NCI-H524 treated with DMSO at 0.1 percent for 48 hours (cell line): ENCODE results near the gene DGKG.
A peak's percentile ranks its signal among the peaks of the same experiment; 100 is the strongest.

Experiments used
- DNase-seq: peaks from one replicate; lab custom pipeline; 2025; lab: John Stamatoyannopoulos, UW

DGKG gene

DNA sequence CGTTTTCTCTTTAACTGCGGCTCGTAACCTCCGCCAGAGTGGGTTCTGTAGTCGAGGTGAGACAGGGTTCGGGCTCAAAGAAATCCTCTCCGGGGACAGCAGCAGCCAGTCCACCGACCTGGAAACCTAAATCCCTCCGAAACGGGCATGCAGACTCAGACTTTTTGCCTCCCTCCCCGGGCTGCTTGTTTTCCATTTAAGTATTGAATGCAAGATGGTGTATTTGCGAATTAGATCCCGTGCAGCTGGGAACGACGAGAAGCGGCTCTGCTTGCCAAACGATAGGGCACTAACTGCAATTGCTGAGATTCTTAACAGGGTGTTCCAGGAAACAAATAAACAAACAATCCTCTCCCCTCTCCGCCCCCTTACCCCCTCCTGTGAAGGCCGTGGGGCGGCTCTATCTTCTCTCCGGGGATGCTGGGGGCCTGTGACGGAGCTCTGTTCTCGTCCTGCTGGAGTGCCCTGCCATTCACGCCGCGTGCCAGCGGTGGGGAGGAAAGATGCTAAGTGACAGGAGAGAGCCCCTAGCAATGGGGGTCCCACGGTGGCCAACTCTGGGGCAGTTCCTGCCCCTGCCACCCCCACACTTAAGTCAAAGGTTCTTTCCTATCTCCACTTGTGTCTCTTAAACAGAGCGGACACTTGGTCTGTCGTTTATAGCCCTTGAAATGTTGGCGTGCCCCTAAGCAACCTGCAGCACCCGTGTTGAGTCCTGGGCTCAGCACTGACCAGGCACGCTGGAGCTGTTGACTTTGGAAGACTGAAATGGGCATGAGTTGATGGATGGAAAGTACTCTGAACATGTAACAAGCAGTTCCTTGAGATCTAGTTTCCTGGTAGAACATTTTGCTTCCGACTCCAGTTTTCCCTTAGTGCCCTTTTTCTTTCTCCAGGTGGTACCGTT, 251.9 kb downstream of the DGKG start:
- no peak for DNase-seq

GRCh38 chr3:186108941-186109865, 252.8 kb downstream of the DGKG start, which contains the start of gene ETV5:
Gene ETV5 (minus strand): TSS chr3:186109089. CDS start chr3:186105868, 3,221 bp downstream.
- peak; percentile 98 for DNase-seq

- no peak for DNase-seq
Observed at GRCh38 chr3:186108106-186108940, 253.7 kb downstream of the DGKG start.

DNA sequence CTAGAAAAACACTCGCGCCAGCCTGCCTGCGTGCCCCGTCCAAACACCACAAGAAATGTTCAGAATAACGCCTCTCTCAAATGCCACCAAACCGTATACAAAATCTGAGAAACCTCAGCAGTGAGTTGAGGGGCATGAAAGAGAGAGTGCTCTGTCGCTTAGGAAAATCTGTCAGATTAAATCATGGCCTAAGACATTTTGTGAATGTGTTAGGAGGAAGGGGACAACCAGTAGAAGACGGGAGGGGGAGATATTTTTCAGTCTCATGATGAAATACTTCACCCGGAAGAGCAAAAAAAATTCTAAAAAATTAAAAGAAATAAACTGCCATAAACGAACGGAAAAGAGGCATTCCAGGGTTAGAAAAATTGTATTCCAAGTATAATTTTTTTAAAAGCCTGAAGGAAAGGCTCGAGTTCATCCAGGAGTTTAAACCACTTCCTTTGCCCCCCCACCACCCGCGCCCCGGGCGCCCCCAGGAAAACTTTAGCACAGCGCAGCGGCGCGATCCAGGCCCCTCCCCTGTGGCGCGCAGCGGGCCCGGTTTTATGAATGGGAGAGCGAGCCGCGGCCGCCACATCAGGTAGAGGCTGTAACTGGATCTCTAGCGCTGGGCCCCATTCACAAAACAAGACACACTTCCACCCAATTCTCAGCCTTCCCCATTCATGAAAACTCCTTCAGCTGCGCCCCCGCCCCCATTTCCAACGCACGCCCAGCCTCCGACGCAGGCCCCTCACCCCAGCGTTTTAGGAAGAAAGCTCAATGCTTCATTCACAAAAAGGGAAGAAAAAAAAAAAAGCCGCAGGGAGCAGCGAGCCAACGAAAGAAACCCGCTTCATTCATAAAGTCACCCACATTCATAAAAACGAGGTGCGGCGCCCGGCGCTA, 254.6 kb downstream of the DGKG start:
- peak; percentile 6 for DNase-seq

DNA sequence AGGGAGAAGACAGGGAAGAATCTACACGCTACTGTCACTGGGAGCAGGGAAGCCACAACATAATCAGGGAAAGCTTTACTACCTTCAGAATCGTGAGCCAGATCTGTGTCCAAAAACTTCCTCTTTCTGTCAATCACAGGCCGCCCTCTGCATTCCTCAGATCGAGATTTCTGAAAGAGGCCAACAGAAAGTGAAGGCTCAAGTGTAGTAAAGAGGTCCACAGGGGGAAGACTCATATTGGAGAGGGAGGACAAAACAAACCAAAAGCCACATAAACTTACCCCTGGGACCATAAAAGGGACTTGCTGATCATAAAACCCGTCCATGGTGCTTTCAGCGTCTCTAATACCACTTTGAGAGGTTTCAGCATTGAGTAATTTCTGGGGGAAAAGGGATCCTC, 256.5 kb downstream of the DGKG start:
- DNase-seq = no peak

DNA sequence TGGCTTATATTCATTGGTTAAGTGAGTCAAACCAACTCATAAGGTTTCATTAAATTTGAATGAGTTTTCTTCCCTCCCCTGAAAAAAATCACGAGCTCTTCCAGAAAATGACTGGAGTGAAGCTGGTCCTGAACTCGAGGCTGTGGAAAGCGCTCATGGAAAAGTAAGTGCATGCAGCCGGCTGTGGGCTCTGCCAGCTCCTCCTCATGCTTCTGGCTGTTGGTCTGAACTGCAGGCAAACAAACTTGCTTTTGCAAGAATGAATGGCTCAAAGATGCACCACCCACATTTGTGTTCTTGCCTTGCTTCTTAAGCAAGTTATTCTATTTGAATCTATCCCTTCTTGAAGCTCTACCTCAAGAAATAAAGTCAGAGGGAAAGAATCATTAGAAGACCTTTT, 259.3 kb downstream of the DGKG start:
- no peak for DNase-seq

DNA sequence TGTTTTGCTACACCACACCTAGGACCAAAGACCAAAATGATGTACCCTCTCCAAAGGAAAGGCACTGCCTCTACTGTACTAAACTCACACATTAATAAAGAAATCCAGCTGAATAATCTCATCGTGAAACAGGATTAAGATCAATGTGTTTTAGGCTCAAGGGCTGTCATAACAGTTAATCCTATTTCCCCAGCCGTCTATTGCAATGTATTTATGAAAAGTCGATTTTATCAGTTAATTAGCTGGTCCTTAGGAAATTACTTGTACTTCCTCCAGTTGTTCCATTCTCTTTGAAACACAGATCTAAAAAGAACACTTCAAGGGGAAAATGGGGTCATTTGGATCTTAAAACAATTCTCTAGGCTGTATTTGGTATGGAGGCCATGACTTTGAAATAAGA, 261.6 kb downstream of the DGKG start:
- DNase-seq = peak; percentile 46

DNA sequence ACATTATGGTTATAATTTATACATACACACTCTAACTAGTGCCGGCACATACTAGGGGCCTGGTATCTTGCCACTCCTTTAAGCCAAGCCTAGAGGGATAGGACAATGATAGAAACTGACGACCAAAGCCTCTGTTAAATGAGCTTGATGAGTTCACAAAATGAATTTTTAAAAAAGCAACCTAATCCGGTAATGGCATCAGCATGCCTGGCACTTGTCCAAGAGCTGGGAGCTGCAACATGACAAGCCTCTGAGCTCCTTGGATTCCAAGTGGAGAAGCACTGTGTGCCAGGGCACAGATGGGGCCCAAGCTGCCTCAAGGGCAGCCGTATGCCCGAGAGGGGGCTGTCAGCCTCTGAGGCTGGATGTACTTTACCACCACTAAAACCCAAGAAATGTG, 262.9 kb downstream of the DGKG start:
- DNase-seq = peak; percentile 95

DNA sequence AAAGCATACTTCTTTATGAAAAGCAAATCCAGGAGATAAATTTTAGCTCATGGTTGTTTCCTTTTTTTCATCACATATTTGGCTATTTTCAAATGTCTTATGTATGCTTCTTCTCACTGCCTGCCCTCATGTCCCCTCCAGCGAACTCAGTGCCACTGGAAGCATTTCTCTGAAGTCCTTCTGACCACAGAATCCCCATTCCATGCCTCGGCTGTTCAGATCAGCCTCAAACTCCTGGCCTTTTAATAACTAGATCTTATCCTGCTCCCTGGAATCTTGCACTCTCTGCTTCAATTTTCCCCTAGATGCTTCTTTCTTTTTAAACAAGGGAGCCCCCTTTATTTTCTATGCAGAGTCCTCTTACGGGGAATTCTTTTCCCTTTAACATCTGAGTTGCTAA, 263.3 kb downstream of the DGKG start:
- no peak for DNase-seq

- DNase-seq = peak; percentile 85
Observed at GRCh38 chr3:186097663-186098451, 264.2 kb downstream of the DGKG start.

GRCh38 chr3:186097317-186097662, 264.7 kb downstream of the DGKG start:
- DNase-seq = no peak
